SK-N-MC (cell line): Measurements from ENCODE around the gene OGFOD3.

Source experiments
- EZH2 ChIP-seq: fragments of 200-600 bp; sonication (generic); IDR thresholded peaks from one replicate; pipeline ENCODE4 v1.6.1; 2017; ENCODE audit warnings: antibody characterized with exemption
- POLR2AphosphoS5 ChIP-seq: IDR thresholded peaks from 2 replicates; pipeline ENCODE4 v1.6.1; 2012; ENCODE audit warnings: mild to moderate bottlenecking, low read depth, low read length, borderline replicate concordance

DNA sequence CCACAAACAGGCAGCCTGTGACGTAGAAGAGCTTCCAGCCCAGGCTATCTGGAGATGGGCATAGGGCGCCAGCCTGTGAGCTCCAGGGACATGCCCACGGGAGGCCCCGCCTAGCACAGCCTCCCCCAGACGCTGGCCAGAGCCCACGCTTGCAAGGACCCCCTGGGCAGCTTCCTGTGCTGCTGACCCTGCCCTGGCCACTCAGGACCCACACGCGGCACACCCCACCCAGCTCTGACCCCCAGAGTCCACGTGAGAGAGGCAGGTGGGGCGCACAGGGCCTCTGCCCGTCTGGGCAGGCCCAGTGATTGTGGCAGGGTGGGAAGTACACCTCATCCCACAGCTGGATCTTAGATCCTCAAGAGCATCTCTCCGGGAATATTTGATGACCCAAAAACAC lies 28.3 kb upstream of the OGFOD3 start:
- no peak for TF ChIP-seq EZH2
- TF ChIP-seq POLR2AphosphoS5 = no peak
